ENCODE measurements around the gene B3GAT3. TPM values are rescaled to one million over a fixed set of nuclear protein-coding genes. Genes with fewer than 3 reads are reported as not detected.
"Not testable (repeated sequence)": the region's sequence is repeated elsewhere in the genome, so short reads cannot be mapped to it uniquely, and the experiment has no call there.

The B3GAT3 gene
- total RNA-seq, 1 experiment from 2014 or later: 82.5 TPM

- DNase-seq (ENCODE audit: low read depth in 1 of 2, low spot score in 2 of 2): no peak
- no peaks in the 10 kb centered on the region for H3K9me3 ChIP-seq (replicated peaks)
- H3K36me3 ChIP-seq: peaks cover 85% of the 10 kb centered on the region
These were observed 48.7 kb downstream of the B3GAT3 start for GRCh38 chr11:62573006-62573591.

GRCh38 chr11:62572431-62572830, 49.4 kb downstream of the B3GAT3 start:
- Histone ChIP-seq H3K9me3 (replicated peaks) (no peaks in the 10 kb centered on the region), H3K4me3 (peak overlapping the region; percentile 67), H3K27ac (no peak overlapping the region), H3K36me3 (peaks cover 91% of the 10 kb centered on the region), H3K27me3 (replicated peaks) (no peaks in the 10 kb centered on the region), H3K4me1 (replicated peaks) (peaks cover 23% of the 10 kb centered on the region)
- DNase-seq (ENCODE audit: low read depth in 1 of 2, low spot score in 2 of 2): no peak

More at GRCh38 chr11:62573006-62573591, 48.7 kb downstream of the B3GAT3 start:
- Histone ChIP-seq H3K4me3 (peak overlapping the region; percentile 67), H3K27me3 (replicated peaks) (no peaks in the 10 kb centered on the region), H3K27ac (peak overlapping the region; percentile 47), H3K4me1 (replicated peaks) (peaks cover 23% of the 10 kb centered on the region)

GRCh38 chr11:62571493-62571892, 50.3 kb downstream of the B3GAT3 start:
- H3K9me3 ChIP-seq (replicated peaks); DNase-seq (ENCODE audit: low read depth in 1 of 2, low spot score in 2 of 2); H3K27me3 ChIP-seq (replicated peaks); H3K27ac ChIP-seq; H3K4me3 ChIP-seq: not testable (repeated sequence)
- Histone ChIP-seq H3K36me3 (peaks cover 92% of the 10 kb centered on the region), H3K4me1 (replicated peaks) (peaks cover 23% of the 10 kb centered on the region)

DNA sequence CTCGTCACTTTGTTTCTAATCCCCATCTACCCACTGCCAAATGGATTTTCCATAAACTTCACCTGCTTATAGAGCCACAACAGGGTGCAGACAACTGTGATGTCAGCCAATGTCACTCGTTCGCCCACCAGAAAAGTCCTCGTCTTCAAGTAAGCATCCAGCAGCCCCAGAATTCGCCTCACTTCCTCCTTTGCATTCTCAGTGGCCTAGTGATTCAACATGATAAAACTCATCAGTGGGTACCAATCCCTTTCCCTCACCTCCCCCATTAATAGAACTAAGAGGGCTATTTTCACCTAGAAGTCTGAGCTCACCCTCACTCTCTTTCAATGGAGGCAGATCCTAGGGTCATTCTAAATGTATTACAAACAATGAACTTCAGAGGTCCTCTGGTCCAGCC, 50.9 kb downstream of the B3GAT3 start:
- not testable (repeated sequence) for DNase-seq (ENCODE audit: low read depth in 1 of 2, low spot score in 2 of 2); H3K4me3 ChIP-seq; H3K27me3 ChIP-seq (replicated peaks); H3K27ac ChIP-seq; H3K9me3 ChIP-seq (replicated peaks)
- peaks cover 92% of the 10 kb centered on the region for H3K36me3 ChIP-seq
- H3K4me1 ChIP-seq (replicated peaks): peaks cover 23% of the 10 kb centered on the region

GRCh38 chr11:62569611-62570010, 52.2 kb downstream of the B3GAT3 start:
- H3K27ac ChIP-seq: no peak overlapping the region
- H3K27me3 ChIP-seq (replicated peaks): no peaks in the 10 kb centered on the region
- H3K4me3 ChIP-seq: no peak overlapping the region
- DNase-seq (ENCODE audit: low read depth in 1 of 2, low spot score in 2 of 2): no peak
- peaks cover 94% of the 10 kb centered on the region for H3K36me3 ChIP-seq
- no peaks in the 10 kb centered on the region for H3K9me3 ChIP-seq (replicated peaks)
- peaks cover 14% of the 10 kb centered on the region for H3K4me1 ChIP-seq (replicated peaks)

GRCh38 chr11:62567018-62567633, 54.7 kb downstream of the B3GAT3 start:
- no peak overlapping the region for H3K27ac ChIP-seq
- peaks cover 100% of the 10 kb centered on the region for H3K36me3 ChIP-seq
- no peak overlapping the region for H3K4me3 ChIP-seq
- DNase-seq (ENCODE audit: low read depth in 1 of 2, low spot score in 2 of 2): no peak
- no peaks in the 10 kb centered on the region for H3K27me3 ChIP-seq (replicated peaks)
- H3K9me3 ChIP-seq (replicated peaks): no peaks in the 10 kb centered on the region
- H3K4me1 ChIP-seq (replicated peaks): peaks cover 3% of the 10 kb centered on the region

- DNase-seq (ENCODE audit: low read depth in 1 of 2, low spot score in 2 of 2): no peak
- Histone ChIP-seq H3K4me1 (replicated peaks) (peaks cover 6% of the 10 kb centered on the region), H3K9me3 (replicated peaks) (no peaks in the 10 kb centered on the region), H3K36me3 (peaks cover 100% of the 10 kb centered on the region), H3K27me3 (replicated peaks) (no peaks in the 10 kb centered on the region), H3K27ac (no peak overlapping the region), H3K4me3 (no peak overlapping the region)
These were observed 55.5 kb downstream of the B3GAT3 start for GRCh38 chr11:62566247-62566646.

Other genes with a start within 250 kb of the B3GAT3 start
- not detected in 2 replicates for gene SCGB1A1, start 203.0 kb downstream of the B3GAT3 start, total RNA-seq (2014; rRNA removed; shearing (Covaris generic))
- gene AHNAK, start 75.2 kb downstream of the B3GAT3 start, total RNA-seq (2014; rRNA removed; shearing (Covaris generic)): 306 and 345 TPM in 2 replicates
- 1,705 and 1,743 TPM in 2 replicates for gene EEF1G, start 48.1 kb downstream of the B3GAT3 start, total RNA-seq (2014; rRNA removed; shearing (Covaris generic))
- 8.5 and 10.1 TPM in 2 replicates for gene TUT1, start 30.5 kb downstream of the B3GAT3 start, total RNA-seq (2014; rRNA removed; shearing (Covaris generic))
- gene MTA2, start 20.1 kb downstream of the B3GAT3 start, total RNA-seq (2014; rRNA removed; shearing (Covaris generic)): 128 and 214 TPM in 2 replicates
- gene EML3, start 9.2 kb downstream of the B3GAT3 start, total RNA-seq (2014; rRNA removed; shearing (Covaris generic)): 19.8 and 28.1 TPM in 2 replicates
- gene ROM1, start 8.7 kb downstream of the B3GAT3 start, total RNA-seq (2014; rRNA removed; shearing (Covaris generic)): 3.1 and 10.4 TPM in 2 replicates
- gene GANAB, start 24.6 kb upstream of the B3GAT3 start, total RNA-seq (2014; rRNA removed; shearing (Covaris generic)): 356 and 500 TPM in 2 replicates
- gene INTS5, start 31.3 kb upstream of the B3GAT3 start, total RNA-seq (2014; rRNA removed; shearing (Covaris generic)): 26.6 and 26.8 TPM in 2 replicates
- gene C11orf98, start 43.2 kb upstream of the B3GAT3 start, total RNA-seq (2014; rRNA removed; shearing (Covaris generic)): 103 and 121 TPM in 2 replicates
- 9.8 and 15.7 TPM in 2 replicates for gene CSKMT, start 43.3 kb upstream of the B3GAT3 start, total RNA-seq (2014; rRNA removed; shearing (Covaris generic))
- 14.9 and 30.6 TPM in 2 replicates for gene UQCC3, start 49.7 kb upstream of the B3GAT3 start, total RNA-seq (2014; rRNA removed; shearing (Covaris generic))
- 2.1 and 10.1 TPM in 2 replicates for gene LBHD1, start 50.3 kb upstream of the B3GAT3 start, total RNA-seq (2014; rRNA removed; shearing (Covaris generic))
- gene UBXN1, start 57.1 kb upstream of the B3GAT3 start, total RNA-seq (2014; rRNA removed; shearing (Covaris generic)): 162 and 208 TPM in 2 replicates
- gene LRRN4CL, start 67.5 kb upstream of the B3GAT3 start, total RNA-seq (2014; rRNA removed; shearing (Covaris generic)): 0.55 and 0.85 TPM in 2 replicates
- 51.4 and 138 TPM in 2 replicates for gene BSCL2, start 85.4 kb upstream of the B3GAT3 start, total RNA-seq (2014; rRNA removed; shearing (Covaris generic))
- not detected in 2 replicates for gene GNG3, start 85.7 kb upstream of the B3GAT3 start, total RNA-seq (2014; rRNA removed; shearing (Covaris generic))
- gene HNRNPUL2, start 105.5 kb upstream of the B3GAT3 start, total RNA-seq (2014; rRNA removed; shearing (Covaris generic)): 9.8 and 18.6 TPM in 2 replicates
- 47.6 and 51.3 TPM in 2 replicates for gene TTC9C, start 106.5 kb upstream of the B3GAT3 start, total RNA-seq (2014; rRNA removed; shearing (Covaris generic))
- 8.3 and 10.8 TPM in 2 replicates for gene ZBTB3, start 132.2 kb upstream of the B3GAT3 start, total RNA-seq (2014; rRNA removed; shearing (Covaris generic))
- 224 and 259 TPM in 2 replicates for gene POLR2G, start 139.6 kb upstream of the B3GAT3 start, total RNA-seq (2014; rRNA removed; shearing (Covaris generic))
- 19.7 and 28.9 TPM in 2 replicates for gene TAF6L, start 149.4 kb upstream of the B3GAT3 start, total RNA-seq (2014; rRNA removed; shearing (Covaris generic))
- gene TMEM179B, start 165.4 kb upstream of the B3GAT3 start, total RNA-seq (2014; rRNA removed; shearing (Covaris generic)): 92.8 and 131 TPM in 2 replicates
- gene TMEM223, start 170.0 kb upstream of the B3GAT3 start, total RNA-seq (2014; rRNA removed; shearing (Covaris generic)): 39.7 and 42.4 TPM in 2 replicates
- 33.6 and 33.8 TPM in 2 replicates for gene NXF1, start 183.5 kb upstream of the B3GAT3 start, total RNA-seq (2014; rRNA removed; shearing (Covaris generic))
- gene STX5, start 210.1 kb upstream of the B3GAT3 start, total RNA-seq (2014; rRNA removed; shearing (Covaris generic)): 45.7 and 45.8 TPM in 2 replicates
- gene TEX54, start 210.9 kb upstream of the B3GAT3 start, total RNA-seq (2014; rRNA removed; shearing (Covaris generic)): not detected in 2 replicates
- 97.4 and 102 TPM in 2 replicates for gene WDR74, start 217.6 kb upstream of the B3GAT3 start, total RNA-seq (2014; rRNA removed; shearing (Covaris generic))

All from SJSA1 (cell line).